K562 (cell line): ENCODE measurements around the gene CNPY2. TPM values are rescaled to one million over a fixed set of nuclear protein-coding genes. Genes with fewer than 3 reads are reported as not detected.
A peak's percentile ranks its signal among the peaks of the same experiment; 100 is the strongest.

Experiments used
- ERF ChIP-seq: fragments of 450-650 bp; formaldehyde crosslinking; IDR thresholded peaks from 2 replicates; pipeline ENCODE4 v1.4.0; 2020; ENCODE audit warnings: mild to moderate bottlenecking, mixed read lengths
- ESRRB ChIP-seq: fragments of 250-450 bp; sonication (Bioruptor Pico); IDR thresholded peaks from 2 replicates; pipeline ENCODE4 v1.5.0; 2020; ENCODE audit warnings: mild to moderate bottlenecking, moderate library complexity, borderline replicate concordance
- FUS ChIP-seq: fragments of 200-400 bp; formaldehyde crosslinking; optimal IDR thresholded peaks from 2 replicates; pipeline ENCODE3; 2017; ENCODE audit warnings: low read depth, low read length
- HMG20A ChIP-seq: fragments of 450-650 bp; formaldehyde crosslinking; conservative IDR thresholded peaks from 2 replicates; pipeline ENCODE4 v1.4.0; 2020; ENCODE audit warnings: mild to moderate bottlenecking, mixed read lengths
- KDM5B ChIP-seq: fragments of 200-600 bp; sonication (generic); IDR thresholded peaks from 2 replicates; pipeline ENCODE4 v1.6.1; 2012; ENCODE audit warnings: low read depth, mild to moderate bottlenecking, moderate library complexity, low read length, control low read depth, inconsistent platforms; ENCODE audit not compliant: insufficient replicate concordance
- KLF13 ChIP-seq: fragments of 450-650 bp; IDR thresholded peaks from 2 replicates; pipeline ENCODE4 v1.6.1; 2016; ENCODE audit warnings: missing genetic modification characterization, low read depth, mild to moderate bottlenecking, missing compliant biosample characterization, moderate library complexity, borderline replicate concordance
- MIER1 ChIP-seq: fragments of 450-650 bp; IDR thresholded peaks from 2 replicates; pipeline ENCODE4 v1.6.1; 2016; ENCODE audit warnings: antibody characterized with exemption, mild to moderate bottlenecking, low read depth
- NFE2 ChIP-seq: IDR thresholded peaks from 2 replicates; pipeline ENCODE4 v1.6.1; 2014; ENCODE audit warnings: antibody characterized with exemption, low read depth
- RNF2 ChIP-seq: sonication (generic); IDR thresholded peaks from 2 replicates; pipeline ENCODE4 v1.6.1; 2016
- SMAD2 ChIP-seq: fragments of 150-350 bp; IDR thresholded peaks from 2 replicates; pipeline ENCODE4 v1.6.1; 2014; ENCODE audit warnings: low read depth, mild to moderate bottlenecking, low read length
- SNIP1 ChIP-seq: fragments of 450-650 bp; IDR thresholded peaks from 2 replicates; pipeline ENCODE4 v1.7.1; 2017; ENCODE audit warnings: low read depth, mild to moderate bottlenecking
- SREBF2 ChIP-seq: sonication (generic); formaldehyde crosslinking; IDR thresholded peaks from 2 replicates; pipeline ENCODE4 v1.4.0; 2020; ENCODE audit warnings: mild to moderate bottlenecking, missing genetic modification reagents
- U2AF1 ChIP-seq: fragments of 200-400 bp; formaldehyde crosslinking; optimal IDR thresholded peaks from 2 replicates; pipeline ENCODE3; 2017; ENCODE audit warnings: mild to moderate bottlenecking, low read depth, low read length, moderate library complexity
- ZFX ChIP-seq: sonication (generic); formaldehyde crosslinking; IDR thresholded peaks from 2 replicates; pipeline ENCODE4 v1.8.0; 2022; ENCODE audit warnings: mild to moderate bottlenecking, missing genetic modification reagents, moderate library complexity
- polyA plus RNA-seq, 8 experiments: library from polyadenylated mRNA; depleted of rRNA in 4 of 8; stranded (reverse) in 5 of 8; unstranded in 3 of 8; fragments of >200 nt; fragmentation: Nextera tagmentation in 2 of 8; fragmentation: Illumina TruSeq in 1 of 8; extraction: Ambion mirVana in 2 of 8; extraction: Trizol in 1 of 8; gene quantifications; 2 replicates each; pipeline versions ENCODE4 v1.2.1 to v1.2.3, GENCODE V29; 2011 to 2014; ENCODE audit warnings: inconsistent platforms in 1 of 8, missing spikeins in 1 of 8
- total RNA-seq, 7 experiments: library from RNA; depleted of rRNA in 6 of 7; stranded (reverse); fragments of >200 nt in 6 of 7; fragmentation: Illumina TruSeq in 2 of 7; extraction: Trizol in 2 of 7; gene quantifications; 2 replicates each; pipeline versions ENCODE4 v1.2.1 to v1.2.3, GENCODE V29; 2011 to 2021; ENCODE audit warnings: low replicate concordance in 1 of 7
- TF ChIP-seq, protein P1 (sequence below): fragments of 250-450 bp; sonication (Bioruptor Pico); IDR thresholded peaks from 2 replicates; pipeline ENCODE4 v1.4.0; 2020; ENCODE audit warnings: mild to moderate bottlenecking, moderate library complexity
- TF ChIP-seq, protein P2 (sequence below): fragments of 250-450 bp; sonication (Bioruptor Pico); IDR thresholded peaks from 2 replicates; pipeline ENCODE4 v1.6.1; 2021; ENCODE audit warnings: mild to moderate bottlenecking
- TF ChIP-seq, protein P3 (sequence below): fragments of 450-650 bp; formaldehyde crosslinking; IDR thresholded peaks from 2 replicates; pipeline ENCODE4 v1.4.0; 2020; ENCODE audit warnings: mild to moderate bottlenecking, moderate library complexity
- TF ChIP-seq, protein P4 (sequence below), 3 experiments: IDR thresholded peaks in 2 of 3; conservative IDR thresholded peaks in 1 of 3; 2 replicates each; pipeline ENCODE4 v1.5.1; 2011 to 2012; ENCODE audit warnings: low read length in 3 of 3, mild to moderate bottlenecking in 3 of 3, control low read depth in 2 of 3, improper control_type of control experiment in 1 of 3, inconsistent platforms in 1 of 3, low read depth in 1 of 3, mixed read lengths in 1 of 3, moderate library complexity in 1 of 3; ENCODE audit not compliant: insufficient read depth in 2 of 3
- TF ChIP-seq, protein P5 (sequence below): conservative IDR thresholded peaks from 2 replicates; pipeline ENCODE4 v1.6.1; 2011; ENCODE audit warnings: low read depth, mild to moderate bottlenecking, low read length; ENCODE audit not compliant: control insufficient read depth

CNPY2 gene
- total and polyA plus RNA-seq, 9 of the 15 experiments (the other 6 are each of a cell fraction or from before 2014, with no cell fraction given), result 33.8 to 190 (median 138) TPM

DNA sequence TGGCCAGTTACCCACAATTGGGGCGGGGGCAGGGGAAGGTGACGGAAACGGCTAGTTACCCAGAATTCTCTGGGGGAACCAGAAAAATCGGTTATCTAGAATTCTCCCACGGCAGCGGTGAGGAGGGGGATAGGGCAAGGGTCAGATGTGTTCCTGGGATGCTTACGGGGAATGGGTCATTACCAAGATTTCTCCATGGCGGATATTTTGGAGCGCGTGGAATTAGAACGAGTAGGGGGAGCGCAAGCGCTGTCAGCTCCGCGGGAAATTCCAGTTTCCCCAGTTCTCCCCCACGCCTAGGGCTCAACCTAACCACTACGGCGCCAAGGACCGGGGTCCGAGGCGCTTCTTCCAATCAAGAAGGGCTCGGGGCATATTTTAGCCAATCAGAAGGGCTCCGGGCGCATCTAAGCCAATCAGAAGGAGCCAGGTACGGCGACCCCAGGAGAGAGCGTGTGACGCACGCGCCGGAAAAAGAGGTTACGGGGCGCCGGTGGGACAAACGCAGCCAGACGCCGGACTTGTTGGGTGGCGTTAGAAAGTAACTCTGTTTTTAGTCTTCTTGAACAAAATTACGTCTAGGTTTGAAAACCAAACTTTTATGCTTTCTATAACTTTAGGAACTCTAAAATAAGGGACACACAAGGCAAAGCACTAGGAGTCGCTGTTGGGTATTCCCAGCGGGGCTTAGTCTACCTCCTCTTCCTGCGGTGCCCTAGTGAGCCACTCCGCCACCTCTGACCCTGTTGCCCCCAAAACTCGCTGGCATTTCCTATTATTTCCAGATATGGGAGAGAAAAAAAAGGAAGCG lies 18.1 kb upstream of the CNPY2 start, which contains the start of gene PAN2 (continued):
- TF ChIP-seq, protein P1, sequence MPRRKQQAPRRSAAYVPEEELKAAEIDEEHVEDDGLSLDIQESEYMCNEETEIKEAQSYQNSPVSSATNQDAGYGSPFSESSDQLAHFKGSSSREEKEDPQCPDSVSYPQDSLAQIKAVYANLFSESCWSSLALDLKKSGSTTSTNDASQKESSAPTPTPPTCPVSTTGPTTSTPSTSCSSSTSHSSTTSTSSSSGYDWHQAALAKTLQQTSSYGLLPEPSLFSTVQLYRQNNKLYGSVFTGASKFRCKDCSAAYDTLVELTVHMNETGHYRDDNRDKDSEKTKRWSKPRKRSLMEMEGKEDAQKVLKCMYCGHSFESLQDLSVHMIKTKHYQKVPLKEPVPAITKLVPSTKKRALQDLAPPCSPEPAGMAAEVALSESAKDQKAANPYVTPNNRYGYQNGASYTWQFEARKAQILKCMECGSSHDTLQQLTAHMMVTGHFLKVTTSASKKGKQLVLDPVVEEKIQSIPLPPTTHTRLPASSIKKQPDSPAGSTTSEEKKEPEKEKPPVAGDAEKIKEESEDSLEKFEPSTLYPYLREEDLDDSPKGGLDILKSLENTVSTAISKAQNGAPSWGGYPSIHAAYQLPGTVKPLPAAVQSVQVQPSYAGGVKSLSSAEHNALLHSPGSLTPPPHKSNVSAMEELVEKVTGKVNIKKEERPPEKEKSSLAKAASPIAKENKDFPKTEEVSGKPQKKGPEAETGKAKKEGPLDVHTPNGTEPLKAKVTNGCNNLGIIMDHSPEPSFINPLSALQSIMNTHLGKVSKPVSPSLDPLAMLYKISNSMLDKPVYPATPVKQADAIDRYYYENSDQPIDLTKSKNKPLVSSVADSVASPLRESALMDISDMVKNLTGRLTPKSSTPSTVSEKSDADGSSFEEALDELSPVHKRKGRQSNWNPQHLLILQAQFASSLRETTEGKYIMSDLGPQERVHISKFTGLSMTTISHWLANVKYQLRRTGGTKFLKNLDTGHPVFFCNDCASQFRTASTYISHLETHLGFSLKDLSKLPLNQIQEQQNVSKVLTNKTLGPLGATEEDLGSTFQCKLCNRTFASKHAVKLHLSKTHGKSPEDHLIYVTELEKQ (CRISPR knock-in tag), result no peak
- no peak for TF ChIP-seq U2AF1
- TF ChIP-seq RNF2, result no peak
- TF ChIP-seq KDM5B, result peak; percentile 74
- TF ChIP-seq SMAD2, result no peak
- TF ChIP-seq ZFX (CRISPR knock-in tag), result peak; percentile 43; the same call in 1 of the 2 replicates
- no peak; the same call in 1 of the 2 replicates for TF ChIP-seq ERF (CRISPR knock-in tag)
- TF ChIP-seq FUS, result no peak
- no peak for TF ChIP-seq ESRRB (CRISPR knock-in tag)
- TF ChIP-seq, protein P2, sequence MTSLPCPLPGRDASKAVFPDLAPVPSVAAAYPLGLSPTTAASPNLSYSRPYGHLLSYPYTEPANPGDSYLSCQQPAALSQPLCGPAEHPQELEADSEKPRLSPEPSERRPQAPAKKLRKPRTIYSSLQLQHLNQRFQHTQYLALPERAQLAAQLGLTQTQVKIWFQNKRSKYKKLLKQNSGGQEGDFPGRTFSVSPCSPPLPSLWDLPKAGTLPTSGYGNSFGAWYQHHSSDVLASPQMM (CRISPR knock-in tag), result no peak
- no peak for TF ChIP-seq NFE2
- no peak for TF ChIP-seq SNIP1
- TF ChIP-seq HMG20A (CRISPR knock-in tag), result no peak
- 0 out of 2 replicates have a peak, but pooled peaks have one; percentile 39 for TF ChIP-seq KLF13
- TF ChIP-seq, protein P3, sequence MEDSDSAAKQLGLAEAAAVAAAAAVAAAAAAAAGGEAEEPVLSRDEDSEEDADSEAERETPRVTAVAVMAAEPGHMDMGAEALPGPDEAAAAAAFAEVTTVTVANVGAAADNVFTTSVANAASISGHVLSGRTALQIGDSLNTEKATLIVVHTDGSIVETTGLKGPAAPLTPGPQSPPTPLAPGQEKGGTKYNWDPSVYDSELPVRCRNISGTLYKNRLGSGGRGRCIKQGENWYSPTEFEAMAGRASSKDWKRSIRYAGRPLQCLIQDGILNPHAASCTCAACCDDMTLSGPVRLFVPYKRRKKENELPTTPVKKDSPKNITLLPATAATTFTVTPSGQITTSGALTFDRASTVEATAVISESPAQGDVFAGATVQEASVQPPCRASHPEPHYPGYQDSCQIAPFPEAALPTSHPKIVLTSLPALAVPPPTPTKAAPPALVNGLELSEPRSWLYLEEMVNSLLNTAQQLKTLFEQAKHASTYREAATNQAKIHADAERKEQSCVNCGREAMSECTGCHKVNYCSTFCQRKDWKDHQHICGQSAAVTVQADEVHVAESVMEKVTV (CRISPR knock-in tag), result no peak
- no peak for TF ChIP-seq SREBF2 (CRISPR knock-in tag)
- TF ChIP-seq, protein P4, sequence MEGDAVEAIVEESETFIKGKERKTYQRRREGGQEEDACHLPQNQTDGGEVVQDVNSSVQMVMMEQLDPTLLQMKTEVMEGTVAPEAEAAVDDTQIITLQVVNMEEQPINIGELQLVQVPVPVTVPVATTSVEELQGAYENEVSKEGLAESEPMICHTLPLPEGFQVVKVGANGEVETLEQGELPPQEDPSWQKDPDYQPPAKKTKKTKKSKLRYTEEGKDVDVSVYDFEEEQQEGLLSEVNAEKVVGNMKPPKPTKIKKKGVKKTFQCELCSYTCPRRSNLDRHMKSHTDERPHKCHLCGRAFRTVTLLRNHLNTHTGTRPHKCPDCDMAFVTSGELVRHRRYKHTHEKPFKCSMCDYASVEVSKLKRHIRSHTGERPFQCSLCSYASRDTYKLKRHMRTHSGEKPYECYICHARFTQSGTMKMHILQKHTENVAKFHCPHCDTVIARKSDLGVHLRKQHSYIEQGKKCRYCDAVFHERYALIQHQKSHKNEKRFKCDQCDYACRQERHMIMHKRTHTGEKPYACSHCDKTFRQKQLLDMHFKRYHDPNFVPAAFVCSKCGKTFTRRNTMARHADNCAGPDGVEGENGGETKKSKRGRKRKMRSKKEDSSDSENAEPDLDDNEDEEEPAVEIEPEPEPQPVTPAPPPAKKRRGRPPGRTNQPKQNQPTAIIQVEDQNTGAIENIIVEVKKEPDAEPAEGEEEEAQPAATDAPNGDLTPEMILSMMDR (IDR thresholded peaks at IDR 0.05 in 2 of 3, conservative IDR thresholded peaks at IDR 0.05 in 1 of 3; ENCODE audit: insufficient read depth in 2 of 3, low read depth in 1 of 3, low read length in 3 of 3), result peak; percentile 47 to 70 (median 65)
- TF ChIP-seq, protein P5, sequence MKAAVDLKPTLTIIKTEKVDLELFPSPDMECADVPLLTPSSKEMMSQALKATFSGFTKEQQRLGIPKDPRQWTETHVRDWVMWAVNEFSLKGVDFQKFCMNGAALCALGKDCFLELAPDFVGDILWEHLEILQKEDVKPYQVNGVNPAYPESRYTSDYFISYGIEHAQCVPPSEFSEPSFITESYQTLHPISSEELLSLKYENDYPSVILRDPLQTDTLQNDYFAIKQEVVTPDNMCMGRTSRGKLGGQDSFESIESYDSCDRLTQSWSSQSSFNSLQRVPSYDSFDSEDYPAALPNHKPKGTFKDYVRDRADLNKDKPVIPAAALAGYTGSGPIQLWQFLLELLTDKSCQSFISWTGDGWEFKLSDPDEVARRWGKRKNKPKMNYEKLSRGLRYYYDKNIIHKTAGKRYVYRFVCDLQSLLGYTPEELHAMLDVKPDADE, result peak; percentile 43; the same call in 1 of the 2 replicates
- TF ChIP-seq MIER1, result no peak
